Ascending aorta (tissue), 2 donors: ENCODE results near the gene SIRT1. TPM values are rescaled to one million over a fixed set of nuclear protein-coding genes. Genes with fewer than 3 reads are reported as not detected.

ENCODE experiments used
- DNase-seq, 2 donors: peaks; one replicate each; pipeline ENCODE4 v3.0.0-alpha.2; 2019; ENCODE audit warnings: low spot score in 2 of 2
- H3K27ac ChIP-seq, 2 donors: fragments of 200-600 bp; sonication (generic); one replicate each; pipeline ENCODE4 v1.5.1; 2016 to 2017; ENCODE audit warnings: mild to moderate bottlenecking in 1 of 2
- H3K27me3 ChIP-seq: fragments of 200-600 bp; sonication (generic); one replicate; pipeline ENCODE4 v1.5.1; 2017
- H3K36me3 ChIP-seq, 2 donors: fragments of 200-600 bp; sonication (generic); one replicate each; pipeline ENCODE4 v1.5.1; 2016
- H3K4me1 ChIP-seq, 2 donors: fragments of 200-600 bp; sonication (generic); one replicate each; pipeline ENCODE4 v1.5.1; 2016 to 2017; ENCODE audit warnings: mild to moderate bottlenecking in 1 of 2
- H3K4me3 ChIP-seq, 2 donors: fragments of 200-600 bp; sonication (generic); one replicate each; pipeline ENCODE4 v1.5.1; 2016 to 2017; ENCODE audit warnings: mild to moderate bottlenecking in 1 of 2
- H3K9me3 ChIP-seq, 2 donors: fragments of 200-600 bp; sonication (generic); one replicate each; pipeline ENCODE4 v1.5.1; 2016
- intact Hi-C: fragments of 100-400 bp; cut with DNase I; formaldehyde crosslinking; loops from one replicate; pipeline ENCODE4 v1.15.1; 2023
- total RNA-seq: library from RNA; depleted of rRNA; stranded (reverse); fragments of >200 nt; gene quantifications from one replicate; pipeline ENCODE4 v1.1.0, GENCODE V29; 2016
- TF ChIP-seq, protein P1 (sequence below), 3 experiments: fragments of 200-600 bp in 2 of 3; fragments of 450-650 bp in 1 of 3; sonication (generic) in 2 of 3; IDR thresholded peaks; one replicate each; pipeline ENCODE4 v1.5.1; 2016 to 2019; ENCODE audit warnings: antibody characterized with exemption in 3 of 3, mild to moderate bottlenecking in 1 of 3, moderate library complexity in 1 of 3

Gene SIRT1
- total RNA-seq, 1 donor from 2014 or later = 7.6 TPM

DNA sequence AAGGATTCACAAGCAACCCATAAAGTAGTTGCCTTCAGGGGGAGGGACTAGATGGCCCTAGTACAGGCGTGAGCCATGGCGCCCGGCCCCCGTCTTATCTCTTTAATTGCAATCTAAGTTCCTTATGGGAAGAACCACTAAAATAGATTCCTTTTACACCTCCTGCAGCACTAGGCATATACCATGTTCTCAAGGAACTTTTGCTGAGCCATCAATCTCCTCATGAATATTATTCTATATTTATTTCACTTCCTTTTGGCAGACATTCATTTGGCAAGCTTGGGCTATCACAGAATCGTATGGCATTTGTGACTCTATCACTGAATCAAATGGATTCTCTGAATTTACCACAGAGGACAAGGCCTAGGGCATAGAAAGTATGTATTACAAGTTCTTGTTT is 31.7 kb upstream of the SIRT1 start:
- H3K4me3 ChIP-seq = no peak overlapping the region
- no peaks in the 10 kb centered on the region for H3K36me3 ChIP-seq
- intact Hi-C loops = loop anchor here (5.0 to 10.0 kb wide), 2 partner anchors 480 to 1052 kb away; partner anchors contain the start of genes DDX50, HNRNPH3 and PBLD
- H3K9me3 ChIP-seq = no peaks in the 10 kb centered on the region
- no peaks in the 10 kb centered on the region for H3K27me3 ChIP-seq
- H3K27ac ChIP-seq = no peak overlapping the region
- peaks cover 3 to 5% of the 10 kb centered on the region in 2 donors for H3K4me1 ChIP-seq
- TF ChIP-seq, protein P1, sequence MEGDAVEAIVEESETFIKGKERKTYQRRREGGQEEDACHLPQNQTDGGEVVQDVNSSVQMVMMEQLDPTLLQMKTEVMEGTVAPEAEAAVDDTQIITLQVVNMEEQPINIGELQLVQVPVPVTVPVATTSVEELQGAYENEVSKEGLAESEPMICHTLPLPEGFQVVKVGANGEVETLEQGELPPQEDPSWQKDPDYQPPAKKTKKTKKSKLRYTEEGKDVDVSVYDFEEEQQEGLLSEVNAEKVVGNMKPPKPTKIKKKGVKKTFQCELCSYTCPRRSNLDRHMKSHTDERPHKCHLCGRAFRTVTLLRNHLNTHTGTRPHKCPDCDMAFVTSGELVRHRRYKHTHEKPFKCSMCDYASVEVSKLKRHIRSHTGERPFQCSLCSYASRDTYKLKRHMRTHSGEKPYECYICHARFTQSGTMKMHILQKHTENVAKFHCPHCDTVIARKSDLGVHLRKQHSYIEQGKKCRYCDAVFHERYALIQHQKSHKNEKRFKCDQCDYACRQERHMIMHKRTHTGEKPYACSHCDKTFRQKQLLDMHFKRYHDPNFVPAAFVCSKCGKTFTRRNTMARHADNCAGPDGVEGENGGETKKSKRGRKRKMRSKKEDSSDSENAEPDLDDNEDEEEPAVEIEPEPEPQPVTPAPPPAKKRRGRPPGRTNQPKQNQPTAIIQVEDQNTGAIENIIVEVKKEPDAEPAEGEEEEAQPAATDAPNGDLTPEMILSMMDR (IDR thresholded peaks at IDR 0.05) = no peak
- DNase-seq = no peak

DNA sequence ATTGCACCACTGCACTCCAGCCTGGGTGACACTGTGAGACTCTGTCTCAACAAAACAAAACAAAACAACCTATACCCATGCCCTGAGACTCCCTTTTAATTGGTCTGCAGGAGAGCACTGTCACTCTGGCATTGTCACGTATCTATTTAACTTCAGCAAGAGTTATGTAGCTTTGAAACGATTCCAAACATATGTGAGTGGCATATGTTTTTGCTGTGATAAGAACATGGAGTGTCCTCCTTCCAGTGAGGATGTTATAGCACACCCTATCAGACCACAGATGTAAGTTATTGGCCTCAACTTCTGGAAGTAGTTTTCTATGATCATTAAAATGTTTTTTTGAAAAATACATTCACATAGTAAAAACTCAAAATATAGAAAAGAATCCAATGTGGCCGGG is 30.9 kb upstream of the SIRT1 start:
- H3K27me3 ChIP-seq = no peaks in the 10 kb centered on the region
- intact Hi-C loops = loop anchor here (5.0 to 10.0 kb wide), 2 partner anchors 479 to 1051 kb away; partner anchors contain the start of genes DDX50, HNRNPH3 and PBLD
- H3K4me1 ChIP-seq = peaks cover 3 to 5% of the 10 kb centered on the region in 2 donors

GRCh38 chr10:67858971-67859370 is 25.5 kb upstream of the SIRT1 start:
- Histone ChIP-seq H3K9me3 (no peaks in the 10 kb centered on the region), H3K4me3 (no peak overlapping the region), H3K36me3 (no peaks in the 10 kb centered on the region), H3K27ac (no peak overlapping the region), H3K4me1 (no peaks in the 10 kb centered on the region), H3K27me3 (no peaks in the 10 kb centered on the region)
- intact Hi-C loops = loop anchor here (5.0 to 10.0 kb wide), 2 partner anchors 443 to 1046 kb away; partner anchors contain the start of gene DDX50
- no peak for DNase-seq
- TF ChIP-seq, protein P1 (IDR thresholded peaks at IDR 0.05) = no peak

More for the DNA sequence above, 30.9 kb upstream of the SIRT1 start:
- H3K4me3 ChIP-seq = no peak overlapping the region
- TF ChIP-seq, protein P1 (IDR thresholded peaks at IDR 0.05) = no peak
- H3K9me3 ChIP-seq = no peaks in the 10 kb centered on the region
- H3K27ac ChIP-seq = no peak overlapping the region
- DNase-seq = no peak
- no peaks in the 10 kb centered on the region for H3K36me3 ChIP-seq

DNA sequence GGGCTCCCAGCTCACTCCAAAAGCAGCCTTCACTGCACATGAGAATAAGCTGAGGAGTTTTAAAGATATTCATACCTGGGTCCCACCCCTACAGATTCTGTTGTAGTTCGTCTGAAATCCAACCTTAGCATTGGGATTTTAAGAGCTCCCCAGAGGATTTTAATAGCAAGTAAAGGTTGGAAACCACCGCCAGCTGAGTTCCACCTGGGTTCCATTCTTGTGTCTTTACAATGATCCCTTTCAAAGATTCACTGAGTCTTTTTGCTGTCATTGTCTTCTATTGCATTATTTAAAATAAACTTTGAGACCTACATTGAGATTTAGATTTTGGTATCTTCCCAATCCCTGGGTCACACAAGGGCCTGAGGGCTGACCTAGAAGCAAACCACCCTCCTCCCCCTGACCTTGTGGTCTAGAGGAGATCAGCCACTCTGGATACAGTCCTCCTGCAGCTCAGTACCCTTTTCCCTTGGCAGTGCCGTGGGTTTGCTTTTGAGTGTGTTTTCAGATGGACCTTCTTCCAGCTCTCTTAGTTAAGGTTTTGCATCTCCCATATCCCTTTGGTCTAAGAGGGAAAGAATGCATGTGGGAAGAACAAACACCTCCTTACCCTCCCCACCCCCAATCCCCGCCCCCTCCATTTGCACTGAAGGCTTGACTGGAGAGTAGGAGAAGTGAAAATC is 22.6 kb upstream of the SIRT1 start:
- Histone ChIP-seq H3K9me3 (no peaks in the 10 kb centered on the region), H3K36me3 (no peaks in the 10 kb centered on the region), H3K27me3 (no peaks in the 10 kb centered on the region), H3K4me3 (no peak overlapping the region), H3K27ac (no peak overlapping the region), H3K4me1 (no peaks in the 10 kb centered on the region)
- DNase-seq = no peak
- TF ChIP-seq, protein P1 (IDR thresholded peaks at IDR 0.05) = no peak
- intact Hi-C loops = no loop called here

DNA sequence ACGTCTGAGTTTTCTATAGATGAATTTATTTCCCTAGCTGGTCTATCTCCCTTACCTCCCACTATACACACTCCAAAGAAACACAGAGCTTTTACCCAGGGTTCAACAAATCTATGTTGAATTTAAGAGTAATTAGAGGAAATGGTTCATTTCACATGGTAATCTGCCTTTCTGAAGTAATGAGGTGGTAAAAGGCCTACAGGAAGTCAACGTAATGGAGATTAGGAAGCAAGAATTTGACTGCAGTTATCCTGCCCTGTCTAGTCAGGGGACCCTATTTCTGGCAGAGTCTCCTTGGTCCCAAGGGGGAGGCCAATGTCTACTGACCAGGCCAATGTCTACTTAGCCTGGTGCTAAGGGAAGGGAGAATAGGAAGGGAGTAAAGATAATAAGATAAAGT is 21.4 kb upstream of the SIRT1 start:
- Histone ChIP-seq H3K36me3 (no peaks in the 10 kb centered on the region), H3K27ac (no peak overlapping the region), H3K4me1 (no peaks in the 10 kb centered on the region), H3K4me3 (no peak overlapping the region), H3K27me3 (no peaks in the 10 kb centered on the region), H3K9me3 (no peaks in the 10 kb centered on the region)
- DNase-seq = no peak
- TF ChIP-seq, protein P1 (IDR thresholded peaks at IDR 0.05) = no peak
- intact Hi-C loops = no loop called here
